Sigmoid colon (tissue), 7 donors: Measurements from ENCODE around the gene GPR158. TPM values are rescaled to one million over a fixed set of nuclear protein-coding genes. Genes with fewer than 3 reads are reported as not detected.

Experiments
- DNase-seq: peaks from one replicate; pipeline ENCODE4 v3.0.0-alpha.2; 2019
- H3K27ac ChIP-seq, 4 donors: fragments of 200-600 bp; sonication (generic); one replicate each; pipeline ENCODE4 v1.5.1; 2016 to 2019; ENCODE audit warnings: mild to moderate bottlenecking in 1 of 4
- H3K27me3 ChIP-seq, 3 donors: fragments of 200-600 bp; sonication (generic); one replicate each; pipeline ENCODE4 v1.5.1; 2019; ENCODE audit warnings: mild to moderate bottlenecking in 1 of 3
- H3K36me3 ChIP-seq, 4 donors: fragments of 200-600 bp; sonication (generic); one replicate each; pipeline ENCODE4 v1.5.1; 2016 to 2019
- H3K4me1 ChIP-seq, 4 donors: fragments of 200-600 bp; sonication (generic); one replicate each; pipeline ENCODE4 v1.5.1; 2017 to 2019
- H3K4me3 ChIP-seq, 4 donors: fragments of 200-600 bp; sonication (generic); one replicate each; pipeline ENCODE4 v1.5.1; 2017 to 2019; ENCODE audit warnings: mild to moderate bottlenecking in 2 of 4, moderate library complexity in 1 of 4
- H3K9me3 ChIP-seq, 4 donors: fragments of 200-600 bp in 3 of 4; sonication (generic) in 3 of 4; one replicate each; pipeline versions ENCODE4 v1.5.1 to v1.6.1; 2013 to 2019
- EP300 ChIP-seq, 4 donors: sonication (generic); formaldehyde crosslinking; IDR thresholded peaks; one replicate each; pipeline ENCODE4 v1.6.1; 2017; ENCODE audit warnings: antibody characterized with exemption in 4 of 4
- POLR2A ChIP-seq, 2 donors: fragments of 450-650 bp; IDR thresholded peaks; one replicate each; pipeline ENCODE4 v1.6.1; 2016; ENCODE audit warnings: antibody characterized with exemption in 2 of 2, mild to moderate bottlenecking in 2 of 2, moderate library complexity in 2 of 2
- POLR2AphosphoS5 ChIP-seq, 4 donors: sonication (generic); formaldehyde crosslinking; IDR thresholded peaks; one replicate each; pipeline ENCODE4 v1.6.1; 2017; ENCODE audit warnings: antibody characterized with exemption in 4 of 4
- WGBS, 2 donors: extraction: QIAGEN DNeasy Blood & Tissue Kit; methylation state at CpG; one replicate each; pipeline ENCODE4 v1.1.7; 2013; 5-methylcytosine and 5-hydroxymethylcytosine counted together
- intact Hi-C: fragments of 100-400 bp; cut with DNase I; formaldehyde crosslinking; loops from one replicate; pipeline ENCODE4 v1.15.1; 2023
- polyA plus RNA-seq, 3 donors: library from polyadenylated mRNA; stranded (reverse); fragments of 200-250 nt; gene quantifications; one replicate each; pipeline ENCODE4 v1.2.3, GENCODE V29; 2013
- total RNA-seq, 4 donors: library from RNA; depleted of rRNA; stranded (reverse); fragments of >200 nt; gene quantifications; one replicate each; pipeline ENCODE4 v1.1.0, GENCODE V29; 2016
- TF ChIP-seq, protein P1 (sequence below), 4 experiments: fragments of 450-650 bp in 3 of 4; fragments of 200-600 bp in 1 of 4; IDR thresholded peaks; one replicate each; pipeline ENCODE4 v1.5.1; 2016 to 2019; ENCODE audit warnings: antibody characterized with exemption in 4 of 4, mild to moderate bottlenecking in 3 of 4, moderate library complexity in 2 of 4
- donor health status: healthy with polysubstance abuse.
- donor health status: Bipolar disorder and iron deficiency.
- donor health status: healthy.

Gene GPR158
- total and polyA plus RNA-seq, 7 donors, result 0.16 to 1.1 (median 0.54) TPM; not detected in 2

GRCh38 chr10:25616903-25617592, 442.2 kb downstream of the GPR158 start:
- Histone ChIP-seq H3K36me3 (no peaks in the 10 kb centered on the region), H3K27me3 (no peaks in the 10 kb centered on the region), H3K9me3 (no peaks in the 10 kb centered on the region), H3K4me1 (no peaks in the 10 kb centered on the region), H3K27ac (no peak overlapping the region), H3K4me3 (no peak overlapping the region)
- 77 to 90% methylated on average over 1 of the region's 1 CpG for WGBS, 2 donors
- intact Hi-C loops, result no loop called here
- TF ChIP-seq, protein P1, sequence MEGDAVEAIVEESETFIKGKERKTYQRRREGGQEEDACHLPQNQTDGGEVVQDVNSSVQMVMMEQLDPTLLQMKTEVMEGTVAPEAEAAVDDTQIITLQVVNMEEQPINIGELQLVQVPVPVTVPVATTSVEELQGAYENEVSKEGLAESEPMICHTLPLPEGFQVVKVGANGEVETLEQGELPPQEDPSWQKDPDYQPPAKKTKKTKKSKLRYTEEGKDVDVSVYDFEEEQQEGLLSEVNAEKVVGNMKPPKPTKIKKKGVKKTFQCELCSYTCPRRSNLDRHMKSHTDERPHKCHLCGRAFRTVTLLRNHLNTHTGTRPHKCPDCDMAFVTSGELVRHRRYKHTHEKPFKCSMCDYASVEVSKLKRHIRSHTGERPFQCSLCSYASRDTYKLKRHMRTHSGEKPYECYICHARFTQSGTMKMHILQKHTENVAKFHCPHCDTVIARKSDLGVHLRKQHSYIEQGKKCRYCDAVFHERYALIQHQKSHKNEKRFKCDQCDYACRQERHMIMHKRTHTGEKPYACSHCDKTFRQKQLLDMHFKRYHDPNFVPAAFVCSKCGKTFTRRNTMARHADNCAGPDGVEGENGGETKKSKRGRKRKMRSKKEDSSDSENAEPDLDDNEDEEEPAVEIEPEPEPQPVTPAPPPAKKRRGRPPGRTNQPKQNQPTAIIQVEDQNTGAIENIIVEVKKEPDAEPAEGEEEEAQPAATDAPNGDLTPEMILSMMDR (IDR thresholded peaks at IDR 0.05), result no peak
- TF ChIP-seq POLR2AphosphoS5 (IDR thresholded peaks at IDR 0.05) (no peak), POLR2A (IDR thresholded peaks at IDR 0.05) (no peak), EP300 (IDR thresholded peaks at IDR 0.05) (no peak)
- no peak for DNase-seq

- Histone ChIP-seq H3K27me3 (no peaks in the 10 kb centered on the region), H3K4me3 (no peak overlapping the region), H3K9me3 (no peaks in the 10 kb centered on the region), H3K36me3 (no peaks in the 10 kb centered on the region), H3K27ac (no peak overlapping the region), H3K4me1 (no peaks in the 10 kb centered on the region)
- TF ChIP-seq EP300 (IDR thresholded peaks at IDR 0.05), result no peak
- no peak for TF ChIP-seq POLR2AphosphoS5 (IDR thresholded peaks at IDR 0.05)
- TF ChIP-seq, protein P1 (IDR thresholded peaks at IDR 0.05), result no peak
- no peak for TF ChIP-seq POLR2A (IDR thresholded peaks at IDR 0.05)
- intact Hi-C loops, result no loop called here
- 83% methylated on average over 3 of the region's 3 CpGs for WGBS, 2 donors
- DNase-seq, result no peak
Measured at GRCh38 chr10:25627606-25628005, 452.8 kb downstream of the GPR158 start.

GRCh38 chr10:25629333-25629732, 454.5 kb downstream of the GPR158 start:
- Histone ChIP-seq H3K9me3 (no peaks in the 10 kb centered on the region), H3K27ac (no peak overlapping the region), H3K27me3 (no peaks in the 10 kb centered on the region), H3K4me3 (no peak overlapping the region), H3K4me1 (no peaks in the 10 kb centered on the region), H3K36me3 (no peaks in the 10 kb centered on the region)
- intact Hi-C loops, result no loop called here
- TF ChIP-seq POLR2AphosphoS5 (IDR thresholded peaks at IDR 0.05), result no peak
- TF ChIP-seq, protein P1 (IDR thresholded peaks at IDR 0.05), result no peak
- TF ChIP-seq POLR2A (IDR thresholded peaks at IDR 0.05), result no peak
- no peak for TF ChIP-seq EP300 (IDR thresholded peaks at IDR 0.05)
- DNase-seq, result no peak

GRCh38 chr10:25631471-25631870, 456.7 kb downstream of the GPR158 start:
- no peaks in the 10 kb centered on the region for H3K27me3 ChIP-seq
- WGBS, 2 donors, result 87 to 91% methylated on average over 4 of the region's 4 CpGs
- intact Hi-C loops, result no loop called here
- DNase-seq, result no peak
- TF ChIP-seq POLR2AphosphoS5 (IDR thresholded peaks at IDR 0.05), result no peak
- TF ChIP-seq, protein P1 (IDR thresholded peaks at IDR 0.05), result no peak
- no peak for TF ChIP-seq POLR2A (IDR thresholded peaks at IDR 0.05)
- no peak for TF ChIP-seq EP300 (IDR thresholded peaks at IDR 0.05)
- no peaks in the 10 kb centered on the region for H3K36me3 ChIP-seq
- no peaks in the 10 kb centered on the region for H3K9me3 ChIP-seq
- no peak overlapping the region for H3K4me3 ChIP-seq
- H3K4me1 ChIP-seq, result no peaks in the 10 kb centered on the region
- H3K27ac ChIP-seq, result no peak overlapping the region

DNA sequence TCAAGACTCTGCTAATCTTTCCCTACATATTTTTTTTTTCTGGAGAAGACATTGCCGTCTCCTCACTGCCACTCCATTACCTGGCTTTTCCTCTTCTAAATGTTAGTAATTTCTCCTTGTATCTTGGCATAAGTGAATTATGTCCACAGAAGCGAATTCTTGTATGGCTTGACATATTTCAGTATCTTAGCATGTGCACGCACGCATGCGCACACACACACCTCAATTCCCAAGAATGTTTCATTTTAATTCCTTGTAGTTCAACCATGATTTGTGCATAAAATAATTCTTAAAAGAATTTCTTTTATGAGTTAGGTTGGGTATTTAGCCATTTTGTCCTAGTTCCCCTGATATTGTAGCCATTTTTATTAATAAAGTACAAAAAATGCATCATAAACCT, 458.0 kb downstream of the GPR158 start:
- Histone ChIP-seq H3K36me3 (no peaks in the 10 kb centered on the region), H3K27me3 (no peaks in the 10 kb centered on the region), H3K4me1 (no peaks in the 10 kb centered on the region), H3K4me3 (no peak overlapping the region), H3K27ac (no peak overlapping the region), H3K9me3 (no peaks in the 10 kb centered on the region)
- TF ChIP-seq, protein P1 (IDR thresholded peaks at IDR 0.05), result no peak
- TF ChIP-seq EP300 (IDR thresholded peaks at IDR 0.05), result no peak
- no peak for TF ChIP-seq POLR2A (IDR thresholded peaks at IDR 0.05)
- no peak for TF ChIP-seq POLR2AphosphoS5 (IDR thresholded peaks at IDR 0.05)
- 90 to 91% methylated on average over 5 of the region's 5 CpGs for WGBS, 2 donors
- intact Hi-C loops, result no loop called here
- DNase-seq, result no peak
